SK-N-SH (cell line): ENCODE results near the gene HNRNPAB. TPM values are rescaled to one million over a fixed set of nuclear protein-coding genes. Genes with fewer than 3 reads are reported as not detected.

ENCODE experiments used
- CTCF ChIA-PET: fragments of 300-600, 350-600 bp; formaldehyde crosslinking; extraction: SDS; loops from one replicate; lab custom pipeline; 2021; lab: Yijun Ruan, JAX
- POLR2A ChIA-PET: fragments of 350-600 bp; sonication (Branson Sonifier 250); formaldehyde crosslinking; extraction: SDS; loops from one replicate; lab custom pipeline; 2020; ENCODE audit warnings: antibody characterized with exemption, inconsistent platforms; lab: Yijun Ruan, JAX
- DNase-seq: peaks from one replicate; pipeline ENCODE4 v3.0.0; 2012
- H2AFZ ChIP-seq: fragments of 200-600 bp; sonication (generic); 2 replicates; pipeline ENCODE4 v1.8.1; 2016; ENCODE audit warnings: antibody characterized with exemption, mild to moderate bottlenecking, low read depth
- H3F3A ChIP-seq: fragments of 200-600 bp; sonication (generic); replicated peaks from 2 replicates; pipeline ENCODE3; 2016; ENCODE audit warnings: antibody characterized with exemption, mild to moderate bottlenecking; ENCODE audit not compliant: insufficient read depth
- H3K27ac ChIP-seq, 2 experiments: fragments of 200-500 bp in 1 of 2; fragments of 200-600 bp in 1 of 2; sonication (Bioruptor generic) in 1 of 2; sonication (generic), shearing (Covaris generic) in 1 of 2; 2 replicates each; pipeline versions ENCODE4 v1.5.1 to v1.6.1; 2014 to 2016; ENCODE audit warnings: low read depth in 2 of 2, inconsistent platforms in 1 of 2, low read length in 1 of 2, mild to moderate bottlenecking in 1 of 2, mixed read lengths in 1 of 2
- H3K27me3 ChIP-seq: fragments of 200-600 bp; sonication (generic), shearing (Covaris generic); 2 replicates; pipeline ENCODE4 v1.6.1; 2016; ENCODE audit warnings: mixed run types; ENCODE audit not compliant: insufficient read depth
- H3K36me3 ChIP-seq, 2 experiments: fragments of 200-500 bp in 1 of 2; fragments of 200-600 bp in 1 of 2; sonication (Bioruptor generic) in 1 of 2; sonication (generic) in 1 of 2; replicated peaks in 1 of 2; 2 replicates each; pipeline versions ENCODE3 to v1.5.1; 2014 to 2016; ENCODE audit warnings: low read length in 1 of 2, mild to moderate bottlenecking in 1 of 2; ENCODE audit not compliant: insufficient read depth in 2 of 2, control insufficient read depth in 1 of 2
- H3K4me1 ChIP-seq, 2 experiments: fragments of 200-500 bp in 1 of 2; fragments of 200-600 bp in 1 of 2; sonication (Bioruptor generic) in 1 of 2; sonication (generic), shearing (Covaris generic) in 1 of 2; 2 replicates each; pipeline versions ENCODE4 v1.5.1 to v1.6.1; 2014 to 2016; ENCODE audit warnings: low read depth in 1 of 2, low read length in 1 of 2, mixed run types in 1 of 2; ENCODE audit not compliant: insufficient read depth in 2 of 2, control insufficient read depth in 1 of 2
- H3K4me2 ChIP-seq: fragments of 200-600 bp; sonication (generic), shearing (Covaris generic); 2 replicates; pipeline ENCODE4 v1.6.1; 2017; ENCODE audit warnings: mixed run types
- H3K4me3 ChIP-seq, 2 experiments: fragments of 200-500 bp in 1 of 2; fragments of 200-600 bp in 1 of 2; sonication (Bioruptor generic) in 1 of 2; sonication (generic), shearing (Covaris generic) in 1 of 2; 2 replicates each; pipeline versions ENCODE4 v1.5.1 to v1.8.1; 2014 to 2016; ENCODE audit warnings: low read depth in 2 of 2, inconsistent platforms in 1 of 2, low read length in 1 of 2, mild to moderate bottlenecking in 1 of 2, mixed read lengths in 1 of 2, moderate library complexity in 1 of 2
- H3K79me2 ChIP-seq: fragments of 200-600 bp; sonication (generic); 2 replicates; pipeline ENCODE4 v1.8.1; 2017; ENCODE audit warnings: mild to moderate bottlenecking; ENCODE audit not compliant: insufficient read depth
- H3K9ac ChIP-seq: fragments of 200-600 bp; sonication (generic); 2 replicates; pipeline ENCODE4 v1.6.1; 2017; ENCODE audit warnings: mixed run types
- H3K9me2 ChIP-seq: fragments of 200-600 bp; sonication (generic); 2 replicates; pipeline ENCODE4 v1.6.1; 2017; ENCODE audit warnings: mixed run types
- H3K9me3 ChIP-seq: fragments of 200-600 bp; sonication (generic); 2 replicates; pipeline ENCODE4 v1.6.1; 2017; ENCODE audit warnings: mixed run types, mild to moderate bottlenecking, moderate library complexity
- H4K20me1 ChIP-seq: fragments of 200-600 bp; sonication (generic); 2 replicates; pipeline ENCODE4 v1.6.1; 2017; ENCODE audit warnings: mild to moderate bottlenecking, mixed run types; ENCODE audit not compliant: insufficient read depth
- ELF1 ChIP-seq: IDR thresholded peaks from 2 replicates; pipeline ENCODE4 v1.4.0; 2012
- GABPA ChIP-seq: IDR thresholded peaks from 2 replicates; pipeline ENCODE4 v1.4.0; 2012; ENCODE audit warnings: low read depth, mild to moderate bottlenecking
- IRF3 ChIP-seq: fragments of 150-350 bp; IDR thresholded peaks from 2 replicates; pipeline ENCODE4 v1.6.1; 2016; ENCODE audit warnings: mild to moderate bottlenecking, low read depth, low read length
- MEF2A ChIP-seq: IDR thresholded peaks from 2 replicates; pipeline ENCODE4 v1.4.0; 2012; ENCODE audit warnings: low read depth, borderline replicate concordance
- MXI1 ChIP-seq: IDR thresholded peaks from 2 replicates; pipeline ENCODE4 v1.6.1; 2012; ENCODE audit warnings: mild to moderate bottlenecking, low read depth, low read length, improper control_type of control experiment
- NFIC ChIP-seq: IDR thresholded peaks from 2 replicates; pipeline ENCODE4 v1.4.0; 2012; ENCODE audit warnings: borderline replicate concordance
- NRF1 ChIP-seq: IDR thresholded peaks from 2 replicates; pipeline ENCODE4 v1.6.1; 2012; ENCODE audit warnings: low read depth, mild to moderate bottlenecking, low read length
- RAD21 ChIP-seq: IDR thresholded peaks from 2 replicates; pipeline ENCODE4 v1.6.1; 2012; ENCODE audit warnings: mild to moderate bottlenecking, low read length
- RFX5 ChIP-seq: IDR thresholded peaks from 2 replicates; pipeline ENCODE4 v1.6.1; 2012; ENCODE audit warnings: mild to moderate bottlenecking, improper control_type of control experiment, low read length
- TCF12 ChIP-seq: IDR thresholded peaks from 2 replicates; pipeline ENCODE4 v1.4.0; 2012
- TEAD4 ChIP-seq: IDR thresholded peaks from 2 replicates; pipeline ENCODE4 v1.4.0; 2012; ENCODE audit warnings: mild to moderate bottlenecking, borderline replicate concordance; ENCODE audit not compliant: insufficient read depth
- YY1 ChIP-seq: IDR thresholded peaks from 2 replicates; pipeline ENCODE4 v1.4.0; 2012; ENCODE audit warnings: low read depth, mild to moderate bottlenecking
- ZBTB33 ChIP-seq: IDR thresholded peaks from 2 replicates; pipeline ENCODE4 v1.4.0; 2012; ENCODE audit warnings: low read depth, borderline replicate concordance
- WGBS: methylation state at CpG from one replicate; pipeline ENCODE4 v1.1.6; 2017; ENCODE audit warnings: low lambda C conversion rate; 5-methylcytosine and 5-hydroxymethylcytosine counted together
- polyA plus RNA-seq, 3 experiments: library from polyadenylated mRNA; depleted of rRNA; stranded (reverse); fragments of >200 nt; gene quantifications; 2 replicates each; pipeline ENCODE4 v1.2.3, GENCODE V29; 2012
- TF ChIP-seq, protein P1 (sequence below): fragments of 150-350 bp; IDR thresholded peaks from 2 replicates; pipeline ENCODE4 v1.6.1; 2017; ENCODE audit warnings: antibody characterized with exemption, low read length, low read depth, borderline replicate concordance

HNRNPAB gene
- polyA plus RNA-seq, 1 of the 3 experiments (the other 2 are of a cell fraction) = 164 TPM

GRCh38 chr5:178247481-178248456 is 43.4 kb downstream of the HNRNPAB start:
- H3K9me3 ChIP-seq = no peaks in the 10 kb centered on the region
- TF ChIP-seq NRF1 (no peak), NFIC (no peak), ELF1 (no peak), RFX5 (no peak), GABPA (no peak), MXI1 (no peak), RAD21 (no peak), MEF2A (no peak), ZBTB33 (no peak), YY1 (no peak), TEAD4 (no peak), TCF12 (no peak)
- TF ChIP-seq, protein P1, sequence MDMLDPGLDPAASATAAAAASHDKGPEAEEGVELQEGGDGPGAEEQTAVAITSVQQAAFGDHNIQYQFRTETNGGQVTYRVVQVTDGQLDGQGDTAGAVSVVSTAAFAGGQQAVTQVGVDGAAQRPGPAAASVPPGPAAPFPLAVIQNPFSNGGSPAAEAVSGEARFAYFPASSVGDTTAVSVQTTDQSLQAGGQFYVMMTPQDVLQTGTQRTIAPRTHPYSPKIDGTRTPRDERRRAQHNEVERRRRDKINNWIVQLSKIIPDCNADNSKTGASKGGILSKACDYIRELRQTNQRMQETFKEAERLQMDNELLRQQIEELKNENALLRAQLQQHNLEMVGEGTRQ = no peak
- WGBS = 20% methylated on average over 2 of the region's 24 CpGs
- H3K27me3 ChIP-seq = no peaks in the 10 kb centered on the region
- no peak overlapping the region for H3K9ac ChIP-seq
- no peaks in the 10 kb centered on the region for H3K79me2 ChIP-seq
- no peak overlapping the region for H2AFZ ChIP-seq
- CTCF ChIA-PET = interaction anchor here (0.7 to 3.2 kb wide), 7 partner anchors 10 to 342 kb away, joined by 3 to 19 read pairs (median 3); partner anchors contain the start of gene COL23A1
- peak; percentile 37 for DNase-seq
- H3F3A ChIP-seq = no peaks in the 10 kb centered on the region
- H3K4me2 ChIP-seq = no peak overlapping the region
- no peaks in the 10 kb centered on the region for H4K20me1 ChIP-seq
- H3K36me3 ChIP-seq = no peaks in the 10 kb centered on the region
- H3K27ac ChIP-seq = no peak overlapping the region
- H3K4me3 ChIP-seq = no peak overlapping the region
- peaks cover 0 to 20% of the 10 kb centered on the region in 2 experiments; a peak in 1 of 4 replicates for H3K4me1 ChIP-seq
- POLR2A ChIA-PET = no interaction called here
- no peaks in the 10 kb centered on the region for H3K9me2 ChIP-seq

DNA sequence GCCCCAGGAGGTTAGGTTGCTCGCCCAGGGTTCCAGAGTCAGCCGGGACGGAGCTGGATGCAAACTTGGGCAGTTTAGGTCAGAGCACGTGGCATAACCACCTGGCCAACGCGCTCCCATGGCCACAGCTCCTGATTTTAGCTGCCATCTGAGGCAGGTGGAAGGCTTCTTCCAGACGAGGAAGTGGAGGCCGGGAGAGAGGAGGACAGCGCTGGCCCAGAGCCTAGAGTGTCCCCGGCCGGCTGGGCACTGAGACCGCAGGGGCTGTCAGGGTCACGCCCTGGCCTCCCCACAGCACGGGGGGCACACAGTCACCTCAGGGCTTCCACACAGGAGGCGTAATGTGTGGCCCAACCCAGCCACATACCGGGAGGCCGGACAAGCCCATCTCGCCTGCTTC is 44.4 kb downstream of the HNRNPAB start:
- Histone ChIP-seq H3K9me3 (no peaks in the 10 kb centered on the region), H3K9me2 (no peaks in the 10 kb centered on the region), H3K4me3 (no peak overlapping the region), H3K9ac (no peak overlapping the region), H3K4me1 (peaks cover 0 to 20% of the 10 kb centered on the region in 2 experiments; a peak in 1 of 4 replicates), H3K27ac (no peak overlapping the region), H3K36me3 (no peaks in the 10 kb centered on the region), H4K20me1 (no peaks in the 10 kb centered on the region), H3K27me3 (no peaks in the 10 kb centered on the region), H3K79me2 (no peaks in the 10 kb centered on the region), H3K4me2 (no peak overlapping the region), H3F3A (no peaks in the 10 kb centered on the region), H2AFZ (no peak overlapping the region)
- 68% methylated on average over 4 of the region's 18 CpGs for WGBS
- TF ChIP-seq GABPA (no peak), YY1 (no peak), IRF3 (no peak)
- no peak for DNase-seq
- CTCF ChIA-PET = interaction anchor here (1.1 to 3.2 kb wide), 3 partner anchors 12 to 342 kb away, joined by 3 to 19 read pairs (median 6); partner anchors contain the start of gene COL23A1
- POLR2A ChIA-PET = no interaction called here
